ENCODE results near the gene PHF2.

GRCh38 chr9:93587284-93587650, 10.9 kb downstream of the PHF2 start:
- TF ChIP-seq EZH2phosphoT487 (IDR thresholded peaks at IDR 0.05; ENCODE audit: insufficient read depth, low read depth) = no peak
- no peak for TF ChIP-seq EZH2 (IDR thresholded peaks at IDR 0.05; ENCODE audit: insufficient read depth, poor library complexity, severe bottlenecking)
